ENCODE data around the gene GPR21. TPM values are rescaled to one million over a fixed set of nuclear protein-coding genes. Genes with fewer than 3 reads are reported as not detected.

The GPR21 gene
- total RNA-seq, 1 donor from 2014 or later: 0.46 TPM

DNA sequence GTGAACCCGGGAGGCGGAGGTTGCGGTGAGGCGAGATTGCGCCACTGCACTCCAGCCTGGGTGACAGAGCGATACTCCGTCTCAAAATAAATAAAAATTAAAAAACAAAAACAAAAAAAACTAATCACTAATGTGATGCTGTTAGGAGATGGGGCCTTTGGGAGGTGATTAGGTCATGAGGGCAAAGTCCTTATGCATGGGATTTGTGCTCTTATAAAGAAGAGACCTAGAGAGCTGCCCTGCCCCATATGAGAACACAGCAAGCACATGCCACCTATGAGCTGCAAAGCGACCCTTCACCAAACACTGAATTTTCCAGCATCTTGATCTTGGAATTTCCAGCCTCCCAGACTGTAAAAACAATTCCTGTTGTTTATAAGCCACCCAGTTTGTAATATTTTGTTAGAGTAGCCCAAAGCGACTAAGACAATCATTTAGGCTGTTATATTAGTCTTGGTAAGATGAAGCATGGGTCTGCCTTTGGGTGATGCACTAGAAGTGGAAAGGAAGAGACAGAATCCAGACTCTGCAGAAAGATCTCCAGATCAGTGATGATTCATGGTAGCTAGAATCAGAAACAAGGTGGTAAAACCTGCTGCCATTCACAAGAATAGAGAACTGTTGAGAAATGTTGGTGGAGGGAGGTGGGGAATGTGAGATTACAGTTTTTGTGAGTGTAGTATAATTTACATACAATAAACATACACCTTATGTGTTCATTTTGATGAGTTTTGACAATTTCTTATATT, 26.2 kb downstream of the GPR21 start:
- H3K4me1 Mint-ChIP-seq (ENCODE audit: unreplicated experiment): no peaks in the 10 kb centered on the region
- H3K4me3 Mint-ChIP-seq: no peak overlapping the region
- no peak overlapping the region for H3K27ac Mint-ChIP-seq

DNA sequence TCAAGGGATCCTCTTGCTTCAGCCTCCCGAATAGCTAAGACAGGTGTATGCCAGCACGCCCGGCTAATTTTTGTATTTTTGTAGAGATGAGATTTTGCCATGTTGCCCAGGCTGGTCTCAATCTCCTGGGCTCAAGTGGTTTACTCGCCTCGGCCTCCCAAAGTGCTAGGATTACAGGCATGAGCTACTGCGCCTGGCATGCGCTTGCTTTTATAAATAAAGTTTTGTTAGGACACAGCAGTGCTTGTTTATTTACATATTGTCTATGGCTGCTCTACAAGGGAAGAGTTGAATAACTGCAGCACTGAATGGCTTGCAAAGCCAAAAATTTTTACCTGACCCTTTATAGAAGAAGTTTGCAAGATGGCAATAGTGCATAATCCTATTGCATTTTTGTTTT, 27.7 kb downstream of the GPR21 start:
- H3K9me3 Mint-ChIP-seq: no peaks in the 10 kb centered on the region
- H3K27ac Mint-ChIP-seq: no peak overlapping the region
- DNase-seq (ENCODE audit: extremely low spot score, unreplicated experiment): no peak
- H3K4me3 Mint-ChIP-seq: no peak overlapping the region
- no peaks in the 10 kb centered on the region for H3K4me1 Mint-ChIP-seq (ENCODE audit: unreplicated experiment)
- H3K36me3 Mint-ChIP-seq: peaks cover 13% of the 10 kb centered on the region
- TF ChIP-seq, protein P1, sequence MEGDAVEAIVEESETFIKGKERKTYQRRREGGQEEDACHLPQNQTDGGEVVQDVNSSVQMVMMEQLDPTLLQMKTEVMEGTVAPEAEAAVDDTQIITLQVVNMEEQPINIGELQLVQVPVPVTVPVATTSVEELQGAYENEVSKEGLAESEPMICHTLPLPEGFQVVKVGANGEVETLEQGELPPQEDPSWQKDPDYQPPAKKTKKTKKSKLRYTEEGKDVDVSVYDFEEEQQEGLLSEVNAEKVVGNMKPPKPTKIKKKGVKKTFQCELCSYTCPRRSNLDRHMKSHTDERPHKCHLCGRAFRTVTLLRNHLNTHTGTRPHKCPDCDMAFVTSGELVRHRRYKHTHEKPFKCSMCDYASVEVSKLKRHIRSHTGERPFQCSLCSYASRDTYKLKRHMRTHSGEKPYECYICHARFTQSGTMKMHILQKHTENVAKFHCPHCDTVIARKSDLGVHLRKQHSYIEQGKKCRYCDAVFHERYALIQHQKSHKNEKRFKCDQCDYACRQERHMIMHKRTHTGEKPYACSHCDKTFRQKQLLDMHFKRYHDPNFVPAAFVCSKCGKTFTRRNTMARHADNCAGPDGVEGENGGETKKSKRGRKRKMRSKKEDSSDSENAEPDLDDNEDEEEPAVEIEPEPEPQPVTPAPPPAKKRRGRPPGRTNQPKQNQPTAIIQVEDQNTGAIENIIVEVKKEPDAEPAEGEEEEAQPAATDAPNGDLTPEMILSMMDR (conservative IDR thresholded peaks at IDR 0.05): no peak
- H3K27me3 Mint-ChIP-seq: no peaks in the 10 kb centered on the region

More for the DNA sequence above, 26.2 kb downstream of the GPR21 start:
- peaks cover 8% of the 10 kb centered on the region for H3K36me3 Mint-ChIP-seq
- H3K9me3 Mint-ChIP-seq: no peaks in the 10 kb centered on the region
- no peak for DNase-seq (ENCODE audit: extremely low spot score, unreplicated experiment)
- TF ChIP-seq, protein P1 (conservative IDR thresholded peaks at IDR 0.05): no peak
- no peaks in the 10 kb centered on the region for H3K27me3 Mint-ChIP-seq

DNA sequence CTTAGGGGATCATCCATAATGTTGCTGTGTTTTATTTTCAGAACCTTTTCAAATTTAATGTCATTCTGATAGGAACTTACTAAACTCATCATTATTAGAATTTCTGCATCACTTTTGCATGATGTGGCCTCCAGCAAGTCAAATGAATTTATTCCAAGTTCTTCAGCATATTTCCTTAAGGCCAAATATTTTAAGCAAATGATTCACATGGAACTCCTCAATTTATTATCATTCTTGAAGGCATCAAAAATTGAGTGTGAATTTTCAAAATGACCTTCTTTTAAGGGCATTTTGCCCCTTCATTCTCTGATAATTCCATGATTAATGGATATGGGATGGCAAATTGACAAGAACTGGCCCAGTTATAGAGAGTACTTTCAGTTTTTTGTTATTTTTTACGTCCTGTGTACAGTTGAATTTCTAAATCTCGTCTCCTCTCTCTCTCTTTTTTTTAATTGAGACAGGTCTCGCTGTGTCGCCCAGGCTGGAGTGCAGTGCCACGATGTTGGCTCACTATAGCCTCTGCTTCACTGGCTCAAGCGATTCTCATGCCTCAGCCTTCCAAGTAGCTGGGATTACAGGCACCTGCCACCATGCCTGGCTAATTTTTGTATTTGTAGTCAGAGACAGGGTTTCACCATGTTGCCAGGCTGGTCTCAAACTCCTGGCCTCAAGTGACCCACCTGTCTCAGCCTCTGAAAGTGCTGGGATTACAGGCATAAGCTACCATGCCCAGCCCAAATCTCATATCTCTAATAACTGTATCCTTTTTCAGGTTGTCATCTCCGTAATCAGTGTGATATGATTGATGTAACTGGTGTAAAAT, 29.1 kb downstream of the GPR21 start:
- H3K36me3 Mint-ChIP-seq: peaks cover 24% of the 10 kb centered on the region
- H3K4me3 Mint-ChIP-seq: no peak overlapping the region
- H3K27ac Mint-ChIP-seq: no peak overlapping the region
- DNase-seq (ENCODE audit: extremely low spot score, unreplicated experiment): no peak
- no peaks in the 10 kb centered on the region for H3K27me3 Mint-ChIP-seq
- no peaks in the 10 kb centered on the region for H3K9me3 Mint-ChIP-seq
- no peaks in the 10 kb centered on the region for H3K4me1 Mint-ChIP-seq (ENCODE audit: unreplicated experiment)
- TF ChIP-seq, protein P1 (conservative IDR thresholded peaks at IDR 0.05): no peak

DNA sequence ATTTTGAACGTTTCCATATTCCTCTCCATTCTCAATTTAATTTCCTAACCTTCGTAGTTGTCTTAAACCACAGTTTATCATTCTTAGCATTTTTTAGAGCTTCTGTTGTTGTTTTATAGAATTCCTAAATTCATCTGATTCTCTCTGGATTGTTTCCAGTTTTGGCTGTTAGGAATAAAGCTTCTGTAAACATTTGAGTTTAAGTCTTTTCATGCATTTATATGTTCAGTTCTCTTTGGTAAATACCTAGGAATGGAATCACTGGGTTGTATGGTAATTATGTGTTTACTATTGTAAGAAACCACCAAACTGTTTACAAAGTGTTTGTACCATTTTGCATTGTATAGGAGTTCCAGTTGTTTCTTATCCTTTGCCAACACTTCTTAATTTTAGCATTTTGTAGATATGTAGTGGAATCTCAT, 29.7 kb downstream of the GPR21 start:
- H3K9me3 Mint-ChIP-seq: no peaks in the 10 kb centered on the region
- no peaks in the 10 kb centered on the region for H3K4me1 Mint-ChIP-seq (ENCODE audit: unreplicated experiment)
- H3K27me3 Mint-ChIP-seq: no peaks in the 10 kb centered on the region
- peaks cover 25% of the 10 kb centered on the region for H3K36me3 Mint-ChIP-seq
- H3K27ac Mint-ChIP-seq: no peak overlapping the region
- H3K4me3 Mint-ChIP-seq: no peak overlapping the region
- TF ChIP-seq, protein P1 (conservative IDR thresholded peaks at IDR 0.05): no peak
- no peak for DNase-seq (ENCODE audit: extremely low spot score, unreplicated experiment)

DNA sequence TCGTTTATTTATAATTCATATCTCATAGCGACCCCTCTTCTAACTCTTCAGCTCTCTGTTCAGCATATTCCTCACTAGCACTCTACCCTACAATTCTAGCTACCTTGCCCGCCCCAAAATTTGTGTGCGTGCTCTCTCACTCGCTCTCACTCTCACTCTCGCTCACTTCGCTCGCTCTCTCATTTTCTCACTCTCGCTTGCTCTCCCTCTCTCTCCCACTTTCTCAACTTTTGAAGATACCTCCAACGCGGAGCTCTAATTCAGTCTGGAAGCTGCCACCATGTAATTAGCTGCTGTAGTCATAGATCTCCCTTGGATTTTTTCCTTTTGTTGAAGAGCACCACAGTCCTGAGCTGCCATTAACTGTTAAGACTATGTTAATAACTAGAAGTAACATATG, 30.4 kb downstream of the GPR21 start:
- DNase-seq (ENCODE audit: extremely low spot score, unreplicated experiment): no peak
- Mint-ChIP-seq H3K9me3 (no peaks in the 10 kb centered on the region), H3K4me1 (ENCODE audit: unreplicated experiment) (no peaks in the 10 kb centered on the region), H3K4me3 (no peak overlapping the region), H3K36me3 (peaks cover 23% of the 10 kb centered on the region), H3K27ac (no peak overlapping the region), H3K27me3 (no peaks in the 10 kb centered on the region)
- TF ChIP-seq, protein P1 (conservative IDR thresholded peaks at IDR 0.05): no peak
